Measurements from ENCODE around the gene COLQ. TPM values are rescaled to one million over a fixed set of nuclear protein-coding genes. Genes with fewer than 3 reads are reported as not detected.
"Not testable (repeated sequence)": the region's sequence is repeated elsewhere in the genome, so short reads cannot be mapped to it uniquely, and the experiment has no call there.

The COLQ gene
- total RNA-seq, 1 experiment from 2014 or later = 0.64 TPM

GRCh38 chr3:15484551-15484950 lies 37.0 kb downstream of the COLQ start:
- H3K4me1 ChIP-seq (ENCODE audit: control insufficient read depth, insufficient read depth, low read length); H3K36me3 ChIP-seq (ENCODE audit: control insufficient read depth, insufficient read depth, low read length); H3K4me3 ChIP-seq (ENCODE audit: low read depth in 2 of 2, low read length in 2 of 2); CTCF ChIA-PET; POLR2A ChIA-PET; H3K27me3 ChIP-seq (ENCODE audit: control insufficient read depth, insufficient read depth, low read length); in situ Hi-C loops (cut with HindIII; ENCODE audit: low pct_unique_long_range_greater_than_20kb, low sequenced_read_pairs); BruUV-seq (replicated peaks); ATAC-seq; H3K9me3 ChIP-seq (ENCODE audit: control insufficient read depth, insufficient read depth, low read depth, low read length); DNase-seq (ENCODE audit: low read depth, low spot score); intact Hi-C loops (cut with micrococcal nuclease; ENCODE audit: unreplicated experiment); H3K27ac ChIP-seq (ENCODE audit: low read length): not testable (repeated sequence)

- ChIA-PET CTCF (no interaction called here), POLR2A (no interaction called here)
- H3K4me1 ChIP-seq (ENCODE audit: control insufficient read depth, insufficient read depth, low read length) = no peaks in the 10 kb centered on the region
- no peaks in the 10 kb centered on the region for H3K27me3 ChIP-seq (ENCODE audit: control insufficient read depth, insufficient read depth, low read length)
- in situ Hi-C loops (cut with HindIII; ENCODE audit: low pct_unique_long_range_greater_than_20kb, low sequenced_read_pairs) = no loop called here
- intact Hi-C loops (cut with micrococcal nuclease; ENCODE audit: unreplicated experiment) = no loop called here
- TF ChIP-seq CTCF (IDR thresholded peaks at IDR 0.05) = no peak
- no peak for TF ChIP-seq SIN3A (IDR thresholded peaks at IDR 0.05; ENCODE audit: borderline replicate concordance, insufficient read depth, low read depth, low read length)
- TF ChIP-seq TCF7L2 (IDR thresholded peaks at IDR 0.05; ENCODE audit: low read depth, low read length) = no peak
- no peak for TF ChIP-seq POLR2AphosphoS5 (IDR thresholded peaks at IDR 0.05; ENCODE audit: low read depth, low read length)
- TF ChIP-seq REST (IDR thresholded peaks at IDR 0.05; ENCODE audit: insufficient read depth in 1 of 2, low read depth in 2 of 2, low read length in 1 of 2) = no peak
- no peak for ATAC-seq
- no peak overlapping the region for H3K27ac ChIP-seq (ENCODE audit: low read length)
- no TSS peak for BruUV-seq (replicated peaks)
- no peak overlapping the region for H3K4me3 ChIP-seq (ENCODE audit: low read depth in 2 of 2, low read length in 2 of 2)
- no peaks in the 10 kb centered on the region for H3K9me3 ChIP-seq (ENCODE audit: control insufficient read depth, insufficient read depth, low read depth, low read length)
- no peak for DNase-seq (ENCODE audit: low read depth, low spot score)
- no peaks in the 10 kb centered on the region for H3K36me3 ChIP-seq (ENCODE audit: control insufficient read depth, insufficient read depth, low read length)
Measured at GRCh38 chr3:15479400-15480224, 41.9 kb downstream of the COLQ start.

- DNase-seq (ENCODE audit: low read depth, low spot score) = no peak
- no TSS peak for BruUV-seq (replicated peaks)
- no peak for TF ChIP-seq TCF7L2 (IDR thresholded peaks at IDR 0.05; ENCODE audit: low read depth, low read length)
- no peak for TF ChIP-seq REST (IDR thresholded peaks at IDR 0.05; ENCODE audit: insufficient read depth in 1 of 2, low read depth in 2 of 2, low read length in 1 of 2)
- TF ChIP-seq SIN3A (IDR thresholded peaks at IDR 0.05; ENCODE audit: borderline replicate concordance, insufficient read depth, low read depth, low read length) = no peak
- no peak for TF ChIP-seq POLR2AphosphoS5 (IDR thresholded peaks at IDR 0.05; ENCODE audit: low read depth, low read length)
- no peak for TF ChIP-seq CTCF (IDR thresholded peaks at IDR 0.05)
- ChIA-PET POLR2A (no interaction called here), CTCF (no interaction called here)
- Histone ChIP-seq H3K4me1 (ENCODE audit: control insufficient read depth, insufficient read depth, low read length) (no peaks in the 10 kb centered on the region), H3K27me3 (ENCODE audit: control insufficient read depth, insufficient read depth, low read length) (no peaks in the 10 kb centered on the region), H3K27ac (ENCODE audit: low read length) (no peak overlapping the region), H3K4me3 (ENCODE audit: low read depth in 2 of 2, low read length in 2 of 2) (no peak overlapping the region), H3K36me3 (ENCODE audit: control insufficient read depth, insufficient read depth, low read length) (no peaks in the 10 kb centered on the region), H3K9me3 (ENCODE audit: control insufficient read depth, insufficient read depth, low read depth, low read length) (no peaks in the 10 kb centered on the region)
- no peak for ATAC-seq
- in situ Hi-C loops (cut with HindIII; ENCODE audit: low pct_unique_long_range_greater_than_20kb, low sequenced_read_pairs) = no loop called here
- intact Hi-C loops (cut with micrococcal nuclease; ENCODE audit: unreplicated experiment) = no loop called here
Measured at GRCh38 chr3:15478640-15478979, 42.9 kb downstream of the COLQ start.
